Activated naive CD4-positive, alpha-beta T cell treated with anti-CD3 and anti-CD28 coated beads, Interleukin-2, amount 50 U/mL, for 16 hours (primary cell): ENCODE data around the gene PLXND1.

Experiments
- DNase-seq: peaks from one replicate; pipeline ENCODE4 v3.0.0-alpha.2; 2020

PLXND1 gene

GRCh38 chr3:129543999-129544398, 62.5 kb downstream of the PLXND1 start:
- no peak for DNase-seq

- DNase-seq, result no peak
Observed at GRCh38 chr3:129543156-129543790, 63.2 kb downstream of the PLXND1 start, which contains the start of gene H1-8. TSS of gene H1-8 (plus strand) at chr3:129543175. CDS start at chr3:129543219, 44 bp downstream.

GRCh38 chr3:129542747-129543146, 63.7 kb downstream of the PLXND1 start:
- no peak for DNase-seq

GRCh38 chr3:129540776-129541516, 65.5 kb downstream of the PLXND1 start:
- DNase-seq, result no peak

GRCh38 chr3:129539206-129539605, 67.3 kb downstream of the PLXND1 start:
- DNase-seq, result no peak

GRCh38 chr3:129536804-129537203, 69.7 kb downstream of the PLXND1 start:
- DNase-seq, result no peak

GRCh38 chr3:129536374-129536667, 70.2 kb downstream of the PLXND1 start:
- DNase-seq, result no peak

- no peak for DNase-seq
Observed at GRCh38 chr3:129535075-129535474, 71.4 kb downstream of the PLXND1 start.

GRCh38 chr3:129534428-129535027, 71.9 kb downstream of the PLXND1 start:
- DNase-seq, result no peak

- DNase-seq, result no peak
Observed at GRCh38 chr3:129533406-129533805, 73.1 kb downstream of the PLXND1 start.

- DNase-seq, result no peak
Observed at GRCh38 chr3:129532261-129532660, 74.2 kb downstream of the PLXND1 start.

- no peak for DNase-seq
Observed at GRCh38 chr3:129531699-129532098, 74.8 kb downstream of the PLXND1 start.

- no peak for DNase-seq
Observed at GRCh38 chr3:129530821-129531220, 75.7 kb downstream of the PLXND1 start.

GRCh38 chr3:129530251-129530791, 76.2 kb downstream of the PLXND1 start:
- DNase-seq, result no peak

- DNase-seq, result no peak
Observed at GRCh38 chr3:129529436-129530210, 76.9 kb downstream of the PLXND1 start.

GRCh38 chr3:129528589-129529100, 77.8 kb downstream of the PLXND1 start, which contains the start of gene RHO:
TSS of gene RHO (plus strand) at chr3:129528639. CDS start at chr3:129528734, 95 bp downstream.
- no peak for DNase-seq

GRCh38 chr3:129527262-129527661, 79.2 kb downstream of the PLXND1 start:
- no peak for DNase-seq

GRCh38 chr3:129526121-129526900, 80.2 kb downstream of the PLXND1 start:
- no peak for DNase-seq

GRCh38 chr3:129525341-129525968, 81.0 kb downstream of the PLXND1 start:
- DNase-seq, result no peak

GRCh38 chr3:129524081-129524480, 82.4 kb downstream of the PLXND1 start:
- DNase-seq, result no peak

GRCh38 chr3:129522953-129523352, 83.5 kb downstream of the PLXND1 start:
- DNase-seq, result no peak

GRCh38 chr3:129521611-129522010, 84.9 kb downstream of the PLXND1 start:
- no peak for DNase-seq
